Measurements from ENCODE around the gene ACTR5. TPM values are rescaled to one million over a fixed set of nuclear protein-coding genes. Genes with fewer than 3 reads are reported as not detected.
"Not testable (repeated sequence)": the region's sequence is repeated elsewhere in the genome, so short reads cannot be mapped to it uniquely, and the experiment has no call there.

ACTR5 gene
- total RNA-seq, 1 donor from 2014 or later, result 17.3 TPM

GRCh38 chr20:38811769-38812168 is 63.5 kb downstream of the ACTR5 start:
- H3K9me3 Mint-ChIP-seq (ENCODE audit: unreplicated experiment), result no peaks in the 10 kb centered on the region
- TF ChIP-seq CTCF (IDR thresholded peaks at IDR 0.05; ENCODE audit: unreplicated experiment), result no peak
- no peak overlapping the region for H3K4me3 Mint-ChIP-seq (ENCODE audit: unreplicated experiment)
- no peak for DNase-seq (ENCODE audit: low spot score)
- H3K27me3 Mint-ChIP-seq (ENCODE audit: unreplicated experiment), result peaks cover 12% of the 10 kb centered on the region
- peaks cover 66% of the 10 kb centered on the region for H3K4me1 Mint-ChIP-seq (ENCODE audit: unreplicated experiment)
- H3K36me3 Mint-ChIP-seq (ENCODE audit: low read depth, unreplicated experiment), result peaks cover 33% of the 10 kb centered on the region
- peak overlapping the region; percentile 27 for H3K27ac Mint-ChIP-seq (ENCODE audit: unreplicated experiment)

- H3K9me3 Mint-ChIP-seq (ENCODE audit: unreplicated experiment), result no peaks in the 10 kb centered on the region
- TF ChIP-seq CTCF (IDR thresholded peaks at IDR 0.05; ENCODE audit: unreplicated experiment), result no peak
- H3K36me3 Mint-ChIP-seq (ENCODE audit: low read depth, unreplicated experiment), result peaks cover 37% of the 10 kb centered on the region
- H3K4me1 Mint-ChIP-seq (ENCODE audit: unreplicated experiment), result peaks cover 66% of the 10 kb centered on the region
- no peak overlapping the region for H3K4me3 Mint-ChIP-seq (ENCODE audit: unreplicated experiment)
- peak overlapping the region; percentile 84 for H3K27ac Mint-ChIP-seq (ENCODE audit: unreplicated experiment)
- peaks cover 10% of the 10 kb centered on the region for H3K27me3 Mint-ChIP-seq (ENCODE audit: unreplicated experiment)
- no peak for DNase-seq (ENCODE audit: low spot score)
These were observed 63.9 kb downstream of the ACTR5 start for GRCh38 chr20:38812182-38812581.

- Mint-ChIP-seq H3K27ac (ENCODE audit: unreplicated experiment) (no peak overlapping the region), H3K27me3 (ENCODE audit: unreplicated experiment) (peaks cover 5% of the 10 kb centered on the region), H3K9me3 (ENCODE audit: unreplicated experiment) (no peaks in the 10 kb centered on the region)
These were observed 64.7 kb downstream of the ACTR5 start for GRCh38 chr20:38812709-38813573.

DNA sequence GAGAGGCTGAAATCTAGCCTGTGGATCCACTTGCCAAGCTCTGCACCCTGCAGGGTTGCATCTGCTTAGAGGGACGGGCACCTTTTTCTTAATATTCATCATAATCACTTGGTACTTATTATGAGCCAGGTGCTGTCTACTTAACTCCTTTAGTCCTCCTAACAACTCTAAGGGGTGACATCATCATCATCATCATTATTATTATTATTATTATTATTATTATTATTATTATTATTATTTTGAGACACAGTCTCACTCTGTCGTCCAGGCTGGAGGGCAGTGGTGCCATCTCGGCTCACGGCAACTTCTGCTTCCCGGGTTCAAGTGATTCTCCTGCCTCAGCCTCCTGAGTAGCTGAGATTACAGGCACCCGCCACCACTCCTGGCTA is 65.3 kb downstream of the ACTR5 start:
- H3K27me3 Mint-ChIP-seq (ENCODE audit: unreplicated experiment); DNase-seq (ENCODE audit: low spot score); H3K27ac Mint-ChIP-seq (ENCODE audit: unreplicated experiment); H3K9me3 Mint-ChIP-seq (ENCODE audit: unreplicated experiment); H3K4me3 Mint-ChIP-seq (ENCODE audit: unreplicated experiment): not testable (repeated sequence)
- Mint-ChIP-seq H3K4me1 (ENCODE audit: unreplicated experiment) (peaks cover 61% of the 10 kb centered on the region), H3K36me3 (ENCODE audit: low read depth, unreplicated experiment) (peaks cover 30% of the 10 kb centered on the region)

More at GRCh38 chr20:38812709-38813573, 64.7 kb downstream of the ACTR5 start:
- H3K36me3 Mint-ChIP-seq (ENCODE audit: low read depth, unreplicated experiment), result peaks cover 33% of the 10 kb centered on the region
- H3K4me3 Mint-ChIP-seq (ENCODE audit: unreplicated experiment), result no peak overlapping the region
- DNase-seq (ENCODE audit: low spot score), result no peak
- H3K4me1 Mint-ChIP-seq (ENCODE audit: unreplicated experiment), result peaks cover 59% of the 10 kb centered on the region
- TF ChIP-seq CTCF (IDR thresholded peaks at IDR 0.05; ENCODE audit: unreplicated experiment), result no peak

DNA sequence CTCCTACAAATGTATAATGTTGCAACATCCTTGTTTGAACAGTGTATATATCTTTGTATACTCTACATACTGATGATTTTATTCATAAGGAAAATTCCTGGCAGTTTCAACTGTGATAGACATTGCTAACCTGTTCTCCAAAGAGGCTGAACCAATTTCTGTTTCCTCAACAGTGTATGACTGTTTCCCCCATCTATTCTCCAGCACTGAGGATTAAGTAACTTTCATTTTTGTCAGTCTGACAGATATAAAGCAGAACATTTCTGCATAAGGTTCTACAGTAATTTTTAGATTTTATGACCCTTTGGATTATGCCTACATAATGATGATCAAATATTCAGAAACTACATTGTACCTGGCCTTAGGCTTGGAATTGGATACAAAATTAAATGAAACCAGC is 67.2 kb downstream of the ACTR5 start:
- H3K36me3 Mint-ChIP-seq (ENCODE audit: low read depth, unreplicated experiment), result peaks cover 24% of the 10 kb centered on the region
- H3K27me3 Mint-ChIP-seq (ENCODE audit: unreplicated experiment), result peaks cover 1% of the 10 kb centered on the region
- H3K4me1 Mint-ChIP-seq (ENCODE audit: unreplicated experiment), result peaks cover 58% of the 10 kb centered on the region
- no peak for TF ChIP-seq CTCF (IDR thresholded peaks at IDR 0.05; ENCODE audit: unreplicated experiment)
- DNase-seq (ENCODE audit: low spot score), result no peak
- no peak overlapping the region for H3K27ac Mint-ChIP-seq (ENCODE audit: unreplicated experiment)
- H3K9me3 Mint-ChIP-seq (ENCODE audit: unreplicated experiment), result no peaks in the 10 kb centered on the region
- no peak overlapping the region for H3K4me3 Mint-ChIP-seq (ENCODE audit: unreplicated experiment)
